GM21786 (cell line): ENCODE data around the gene CYP4F8.
"Not testable (repeated sequence)": the region's sequence is repeated elsewhere in the genome, so short reads cannot be mapped to it uniquely, and the experiment has no call there.

Experiments
- ATAC-seq: cut with Tn5 transposase; IDR thresholded peaks from one replicate; pipeline ENCODE4 v1.9.1; 2021; ENCODE audit not compliant: unreplicated experiment

The CYP4F8 gene

GRCh38 chr19:15614507-15615379, at the start of gene CYP4F8:
TSS of gene CYP4F8 (plus strand) at chr19:15615218. CDS start at chr19:15615617, 399 bp downstream.
- ATAC-seq: no peak

- no peak for ATAC-seq
Measured at GRCh38 chr19:15570420-15570819, 44.6 kb upstream of the CYP4F8 start.

- no peak for ATAC-seq
Measured at GRCh38 chr19:15575406-15575805, 39.6 kb upstream of the CYP4F8 start.

- ATAC-seq: no peak
Measured at GRCh38 chr19:15576526-15577156, 38.4 kb upstream of the CYP4F8 start.

- ATAC-seq: no peak
Measured at GRCh38 chr19:15577184-15577771, 37.7 kb upstream of the CYP4F8 start.

GRCh38 chr19:15583346-15583745, 31.7 kb upstream of the CYP4F8 start:
- ATAC-seq: no peak

- ATAC-seq: no peak
Measured at GRCh38 chr19:15584095-15584494, 30.9 kb upstream of the CYP4F8 start.

GRCh38 chr19:15584541-15585115, 30.4 kb upstream of the CYP4F8 start:
- ATAC-seq: no peak

- ATAC-seq: no peak
Measured at GRCh38 chr19:15587663-15588062, 27.4 kb upstream of the CYP4F8 start.

- ATAC-seq: no peak
Measured at GRCh38 chr19:15588265-15588664, 26.8 kb upstream of the CYP4F8 start.

GRCh38 chr19:15589760-15590451, 25.1 kb upstream of the CYP4F8 start:
- no peak for ATAC-seq

GRCh38 chr19:15591796-15592195, 23.2 kb upstream of the CYP4F8 start:
- ATAC-seq: no peak

- not testable (repeated sequence) for ATAC-seq
Measured at GRCh38 chr19:15592506-15592905, 22.5 kb upstream of the CYP4F8 start.

- ATAC-seq: not testable (repeated sequence)
Measured at GRCh38 chr19:15593766-15594165, 21.3 kb upstream of the CYP4F8 start.

- no peak for ATAC-seq
Measured at GRCh38 chr19:15595069-15595468, 19.9 kb upstream of the CYP4F8 start.

GRCh38 chr19:15607978-15608925, 6.8 kb upstream of the CYP4F8 start:
- ATAC-seq: not testable (repeated sequence)

GRCh38 chr19:15609261-15609660, 5.8 kb upstream of the CYP4F8 start:
- no peak for ATAC-seq

GRCh38 chr19:15612342-15612741, 2.7 kb upstream of the CYP4F8 start:
- no peak for ATAC-seq

- no peak for ATAC-seq
Measured at GRCh38 chr19:15613338-15613737, 1.7 kb upstream of the CYP4F8 start.

- no peak for ATAC-seq
Measured at GRCh38 chr19:15615526-15615925, 508 bp downstream of the CYP4F8 start.
